SK-N-SH treated with all-trans-retinoic acid at 6 μM for 48 hours (cell line): ENCODE data around the gene ELAVL1.

Source experiments
- ATAC-seq: fragments of 200-7000 bp; cut with Tn5 transposase; 3 replicates; pipeline ENCODE4 v1.9.1; 2020; ENCODE audit warnings: mild to moderate bottlenecking, moderate library complexity
- ARNTL ChIP-seq: fragments of 450-650 bp; formaldehyde crosslinking; IDR thresholded peaks from 2 replicates; pipeline ENCODE4 v1.5.0; 2020; ENCODE audit warnings: low read depth, mild to moderate bottlenecking, moderate library complexity, borderline replicate concordance
- BACH2 ChIP-seq: fragments of 250-450 bp; sonication (Bioruptor Pico); IDR thresholded peaks from 2 replicates; pipeline ENCODE4 v1.9.0; 2021; ENCODE audit warnings: mild to moderate bottlenecking, borderline replicate concordance
- CREB5 ChIP-seq: fragments of 250-450 bp; sonication (Bioruptor Pico); IDR thresholded peaks from 2 replicates; pipeline ENCODE4 v1.5.1; 2020; ENCODE audit warnings: low read depth, mild to moderate bottlenecking, moderate library complexity
- CSDC2 ChIP-seq: fragments of 250-450 bp; sonication (Bioruptor Pico); IDR thresholded peaks from 2 replicates; pipeline ENCODE4 v1.5.0; 2020; ENCODE audit warnings: mild to moderate bottlenecking, moderate library complexity
- CSRNP3 ChIP-seq: fragments of 250-450 bp; sonication (Bioruptor Pico); IDR thresholded peaks from 2 replicates; pipeline ENCODE4 v1.5.1; 2021; ENCODE audit warnings: mild to moderate bottlenecking, moderate library complexity
- ESRRG ChIP-seq: fragments of 250-450 bp; sonication (Bioruptor Pico); IDR thresholded peaks from 2 replicates; pipeline ENCODE4 v1.6.1; 2021; ENCODE audit warnings: mild to moderate bottlenecking
- GLIS3 ChIP-seq: fragments of 250-450 bp; sonication (Bioruptor Pico); IDR thresholded peaks from 2 replicates; pipeline ENCODE4 v1.5.0; 2020; ENCODE audit warnings: mild to moderate bottlenecking, moderate library complexity
- ISL1 ChIP-seq: fragments of 250-450 bp; sonication (Bioruptor Pico); IDR thresholded peaks from 2 replicates; pipeline ENCODE4 v2.1.2; 2022; ENCODE audit warnings: mild to moderate bottlenecking, moderate library complexity
- OSR1 ChIP-seq: fragments of 250-450 bp; sonication (Bioruptor Pico); IDR thresholded peaks from 2 replicates; pipeline ENCODE4 v1.8.0; 2022; ENCODE audit warnings: moderate library complexity, mild to moderate bottlenecking, inconsistent platforms
- PATZ1 ChIP-seq: fragments of 250-450 bp; sonication (Bioruptor Pico); IDR thresholded peaks from 2 replicates; pipeline ENCODE4 v1.8.0; 2020; ENCODE audit warnings: mild to moderate bottlenecking, moderate library complexity, borderline replicate concordance
- POU6F1 ChIP-seq: fragments of 250-450 bp; sonication (Bioruptor Pico); IDR thresholded peaks from 2 replicates; pipeline ENCODE4 v1.8.0; 2021; ENCODE audit warnings: low read depth, mild to moderate bottlenecking, moderate library complexity, borderline replicate concordance
- PPARA ChIP-seq: fragments of 250-450 bp; sonication (Bioruptor Pico); IDR thresholded peaks from 2 replicates; pipeline ENCODE4 v1.5.0; 2020; ENCODE audit warnings: mild to moderate bottlenecking, borderline replicate concordance
- RARB ChIP-seq: fragments of 250-450 bp; sonication (Bioruptor Pico); IDR thresholded peaks from 2 replicates; pipeline ENCODE4 v1.8.0; 2021; ENCODE audit warnings: mild to moderate bottlenecking, moderate library complexity
- TCF4 ChIP-seq: fragments of 250-450 bp; sonication (Bioruptor Pico); IDR thresholded peaks from 2 replicates; pipeline ENCODE4 v1.8.0; 2021; ENCODE audit warnings: mild to moderate bottlenecking, moderate library complexity, borderline replicate concordance
- TOX ChIP-seq: fragments of 250-450 bp; sonication (Bioruptor Pico); IDR thresholded peaks from 2 replicates; pipeline ENCODE4 v1.8.0; 2021; ENCODE audit warnings: mild to moderate bottlenecking, moderate library complexity, borderline replicate concordance
- TSHZ2 ChIP-seq: fragments of 250-450 bp; sonication (Bioruptor Pico); IDR thresholded peaks from 2 replicates; pipeline ENCODE4 v1.5.0; 2020; ENCODE audit warnings: mild to moderate bottlenecking, moderate library complexity
- ZC3H10 ChIP-seq: fragments of 250-450 bp; sonication (Bioruptor Pico); IDR thresholded peaks from 2 replicates; pipeline ENCODE4 v1.5.1; 2021; ENCODE audit warnings: mild to moderate bottlenecking, moderate library complexity
- ZFP3 ChIP-seq: fragments of 250-450 bp; sonication (Bioruptor Pico); IDR thresholded peaks from 2 replicates; pipeline ENCODE4 v1.5.0; 2020; ENCODE audit warnings: mild to moderate bottlenecking, moderate library complexity
- ZFP30 ChIP-seq: fragments of 450-650 bp; formaldehyde crosslinking; IDR thresholded peaks from 2 replicates; pipeline ENCODE4 v1.5.0; 2022; ENCODE audit warnings: mild to moderate bottlenecking, moderate library complexity
- ZNF565 ChIP-seq: fragments of 450-650 bp; formaldehyde crosslinking; conservative IDR thresholded peaks from 2 replicates; pipeline ENCODE4 v1.5.0; 2020; ENCODE audit warnings: low read depth, mild to moderate bottlenecking, moderate library complexity
- ZNF70 ChIP-seq: fragments of 450-650 bp; formaldehyde crosslinking; IDR thresholded peaks from 2 replicates; pipeline ENCODE4 v1.5.0; 2020; ENCODE audit warnings: mild to moderate bottlenecking, moderate library complexity
- ZNF8 ChIP-seq: fragments of 450-650 bp; formaldehyde crosslinking; IDR thresholded peaks from 2 replicates; pipeline ENCODE4 v1.5.0; 2020; ENCODE audit warnings: mild to moderate bottlenecking, moderate library complexity

The ELAVL1 gene

GRCh38 chr19:7970716-7971448 lies 34.6 kb downstream of the ELAVL1 start:
- peak; percentile 80 for ATAC-seq
- no peak for TF ChIP-seq TSHZ2 (CRISPR knock-in tag)
- TF ChIP-seq POU6F1 (CRISPR knock-in tag) = no peak
- no peak for TF ChIP-seq OSR1 (CRISPR knock-in tag)
- no peak for TF ChIP-seq CSRNP3 (CRISPR knock-in tag)
- no peak for TF ChIP-seq GLIS3
- no peak for TF ChIP-seq BACH2
- TF ChIP-seq PATZ1 (CRISPR knock-in tag) = no peak
- TF ChIP-seq ZNF8 (CRISPR knock-in tag) = no peak
- no peak for TF ChIP-seq RARB (CRISPR knock-in tag)
- TF ChIP-seq ISL1 (CRISPR knock-in tag) = no peak
- TF ChIP-seq ZFP3 (CRISPR knock-in tag) = no peak
- no peak for TF ChIP-seq ZNF565 (CRISPR knock-in tag)
- TF ChIP-seq ZC3H10 (CRISPR knock-in tag) = no peak
- no peak for TF ChIP-seq ARNTL (CRISPR knock-in tag)
- TF ChIP-seq ZNF70 (CRISPR knock-in tag) = no peak

GRCh38 chr19:7969555-7969939 lies 35.9 kb downstream of the ELAVL1 start:
- no peak for ATAC-seq
- no peak for TF ChIP-seq ZNF565 (CRISPR knock-in tag)
- TF ChIP-seq ZNF70 (CRISPR knock-in tag) = no peak
- TF ChIP-seq CSRNP3 (CRISPR knock-in tag) = no peak
- TF ChIP-seq GLIS3 = no peak
- TF ChIP-seq ESRRG = no peak
- no peak for TF ChIP-seq RARB (CRISPR knock-in tag)
- no peak for TF ChIP-seq ZFP30 (CRISPR knock-in tag)
- no peak for TF ChIP-seq PPARA (CRISPR knock-in tag)
- no peak for TF ChIP-seq POU6F1 (CRISPR knock-in tag)
- no peak for TF ChIP-seq ZC3H10 (CRISPR knock-in tag)
- no peak for TF ChIP-seq OSR1 (CRISPR knock-in tag)
- no peak for TF ChIP-seq CREB5 (CRISPR knock-in tag)
- no peak for TF ChIP-seq TOX
- no peak for TF ChIP-seq ZNF8 (CRISPR knock-in tag)
- TF ChIP-seq ARNTL (CRISPR knock-in tag) = no peak
- no peak for TF ChIP-seq TCF4 (CRISPR knock-in tag)
- no peak for TF ChIP-seq PATZ1 (CRISPR knock-in tag)
- no peak for TF ChIP-seq CSDC2 (CRISPR knock-in tag)
- TF ChIP-seq, all 23 proteins: peak for 0
